ELF-1 (cell line): ENCODE results near the gene PRCD.
"Not testable (repeated sequence)": the region's sequence is repeated elsewhere in the genome, so short reads cannot be mapped to it uniquely, and the experiment has no call there.

Experiments used
- DNase-seq: peaks from one replicate; pipeline ENCODE4 v3.0.0-alpha.2; 2016; ENCODE audit warnings: low read depth, low spot score

PRCD gene

GRCh38 chr17:76556765-76557367 is 17.0 kb downstream of the PRCD start:
- no peak for DNase-seq

GRCh38 chr17:76557368-76558197 is 17.7 kb downstream of the PRCD start:
- DNase-seq = peak; percentile 99

- DNase-seq = no peak
Observed at GRCh38 chr17:76558198-76559095, 18.6 kb downstream of the PRCD start.

- not testable (repeated sequence) for DNase-seq
Observed at GRCh38 chr17:76559460-76559859, 19.6 kb downstream of the PRCD start.

- DNase-seq = no peak
Observed at GRCh38 chr17:76560036-76560876, 20.4 kb downstream of the PRCD start.

GRCh38 chr17:76560877-76561221 is 21.0 kb downstream of the PRCD start:
- no peak for DNase-seq

- no peak for DNase-seq
Observed at GRCh38 chr17:76561332-76561731, 21.5 kb downstream of the PRCD start.

- DNase-seq = no peak
Observed at GRCh38 chr17:76561799-76562268, 22.0 kb downstream of the PRCD start.

- no peak for DNase-seq
Observed at GRCh38 chr17:76562734-76563148, 22.9 kb downstream of the PRCD start.

GRCh38 chr17:76563359-76563758 is 23.5 kb downstream of the PRCD start:
- not testable (repeated sequence) for DNase-seq

GRCh38 chr17:76564991-76565727 is 25.3 kb downstream of the PRCD start:
- not testable (repeated sequence) for DNase-seq

- no peak for DNase-seq
Observed at GRCh38 chr17:76565728-76566612, 26.1 kb downstream of the PRCD start.

- DNase-seq = no peak
Observed at GRCh38 chr17:76566613-76566943, 26.7 kb downstream of the PRCD start.

- no peak for DNase-seq
Observed at GRCh38 chr17:76566988-76567431, 27.2 kb downstream of the PRCD start.

- DNase-seq = no peak
Observed at GRCh38 chr17:76567634-76568432, 28.0 kb downstream of the PRCD start.

GRCh38 chr17:76568811-76569221 is 29.0 kb downstream of the PRCD start:
- no peak for DNase-seq

- peak; percentile 26 for DNase-seq
Observed at GRCh38 chr17:76569607-76570279, 29.9 kb downstream of the PRCD start.

GRCh38 chr17:76570457-76570856 is 30.6 kb downstream of the PRCD start:
- no peak for DNase-seq
